ENCODE measurements around the gene SEMA4B. TPM values are rescaled to one million over a fixed set of nuclear protein-coding genes. Genes with fewer than 3 reads are reported as not detected.

SEMA4B gene
- total and polyA plus RNA-seq, 10 of the 15 experiments (the other 5 are each of a cell fraction or from before 2014, with no cell fraction given), result 0.87 to 26.0 (median 9.3) TPM

DNA sequence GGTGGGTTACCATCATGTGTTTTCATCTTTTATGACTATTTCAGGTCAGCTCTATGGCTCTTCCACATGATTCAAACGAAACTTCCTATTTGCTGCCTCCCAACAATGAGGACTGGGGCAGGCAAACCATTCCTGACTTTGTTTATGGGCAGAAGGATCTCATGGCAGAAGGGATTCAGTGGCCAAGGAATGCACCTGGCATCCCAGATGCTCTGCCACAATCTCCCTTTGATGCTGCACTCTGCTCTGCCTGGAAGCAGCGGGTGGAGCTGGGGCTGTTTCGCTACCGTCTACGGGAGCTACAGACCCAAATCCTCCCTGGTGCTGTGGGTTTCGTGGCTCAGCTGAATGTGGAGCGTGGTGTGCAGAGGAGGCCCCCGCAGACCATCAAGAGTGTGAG, 39.7 kb downstream of the SEMA4B start (continued):
- no peak for TF ChIP-seq SIX5 (IDR thresholded peaks at IDR 0.05; ENCODE audit: low read depth, low read length, severe bottlenecking)

- BruUV-seq (replicated peaks), result no TSS peak
- DNase-seq (ENCODE audit: low read depth, low spot score) (no peak), ATAC-seq (no peak), FAIRE-seq (no peak)
- 89% methylated on average over 20 of the region's 22 CpGs for WGBS (ENCODE audit: insufficient coverage, insufficient replicate concordance, low lambda C conversion rate, missing lambda C conversion rate)
- ChIA-PET RAD21 (ENCODE audit: unreplicated experiment) (no interaction called here), POLR2A (no interaction called here), CTCF (interaction anchor here (0.6 kb wide), 1 partner anchor 10 kb away, joined by 3 read pairs; no protein-coding TSS in a partner anchor), SMC1A (ENCODE audit: uncharacterized antibody, unreplicated experiment) (no interaction called here)
- TF ChIP-seq, protein P1, sequence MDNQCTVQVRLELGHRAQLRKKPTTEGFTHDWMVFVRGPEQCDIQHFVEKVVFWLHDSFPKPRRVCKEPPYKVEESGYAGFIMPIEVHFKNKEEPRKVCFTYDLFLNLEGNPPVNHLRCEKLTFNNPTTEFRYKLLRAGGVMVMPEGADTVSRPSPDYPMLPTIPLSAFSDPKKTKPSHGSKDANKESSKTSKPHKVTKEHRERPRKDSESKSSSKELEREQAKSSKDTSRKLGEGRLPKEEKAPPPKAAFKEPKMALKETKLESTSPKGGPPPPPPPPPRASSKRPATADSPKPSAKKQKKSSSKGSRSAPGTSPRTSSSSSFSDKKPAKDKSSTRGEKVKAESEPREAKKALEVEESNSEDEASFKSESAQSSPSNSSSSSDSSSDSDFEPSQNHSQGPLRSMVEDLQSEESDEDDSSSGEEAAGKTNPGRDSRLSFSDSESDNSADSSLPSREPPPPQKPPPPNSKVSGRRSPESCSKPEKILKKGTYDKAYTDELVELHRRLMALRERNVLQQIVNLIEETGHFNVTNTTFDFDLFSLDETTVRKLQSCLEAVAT (IDR thresholded peaks at IDR 0.05), result no peak
- no peak for TF ChIP-seq EGR1 (IDR thresholded peaks at IDR 0.05; ENCODE audit: borderline replicate concordance in 1 of 2, low read depth in 2 of 2, low read length in 2 of 2)
- TF ChIP-seq SREBF1 (IDR thresholded peaks at IDR 0.05; ENCODE audit: low read length), result no peak
- TF ChIP-seq CHD2 (IDR thresholded peaks at IDR 0.05; ENCODE audit: borderline replicate concordance, low read depth, low read length), result no peak
- TF ChIP-seq EED (IDR thresholded peaks at IDR 0.05; ENCODE audit: low read depth), result no peak
- TF ChIP-seq ZNF622 (IDR thresholded peaks at IDR 0.05), result no peak
- no peak for TF ChIP-seq MYC (IDR thresholded peaks at IDR 0.05; ENCODE audit: insufficient read depth, insufficient read length, insufficient replicate concordance, low read length, severe bottlenecking)
- TF ChIP-seq SIX5 (IDR thresholded peaks at IDR 0.05; ENCODE audit: low read depth, low read length, severe bottlenecking), result no peak
- no peak for TF ChIP-seq NR2F1 (conservative IDR thresholded peaks at IDR 0.05)
- TF ChIP-seq FOS (IDR thresholded peaks at IDR 0.05; ENCODE audit: borderline replicate concordance, extremely low read depth, insufficient read length), result no peak
- TF ChIP-seq SUZ12 (IDR thresholded peaks at IDR 0.05; ENCODE audit: unreplicated experiment), result no peak
- H3K27me3 ChIP-seq (replicated peaks in 1 of 2; ENCODE audit: control insufficient read depth in 2 of 2, insufficient read depth in 2 of 2, low read length in 1 of 2), result no peaks in the 10 kb centered on the region
- no peaks in the 10 kb centered on the region for H3K9me3 ChIP-seq (replicated peaks; ENCODE audit: control insufficient read depth, insufficient read depth, low read length)
- intact Hi-C loops (cut with micrococcal nuclease; ENCODE audit: unreplicated experiment) (no loop called here), in situ Hi-C loops (cut with MboI) (no loop called here)
- H3K4me2 ChIP-seq (ENCODE audit: control insufficient read depth, insufficient read depth), result no peak overlapping the region
- no peaks in the 10 kb centered on the region for H3K79me2 ChIP-seq (ENCODE audit: control insufficient read depth, insufficient read depth, low read length)
- no peaks in the 10 kb centered on the region for H4K20me1 ChIP-seq (ENCODE audit: control insufficient read depth, insufficient read depth)
- no peaks in the 10 kb centered on the region for H3K4me1 ChIP-seq (ENCODE audit: control insufficient read depth, insufficient read depth, low read length)
- H3K4me3 ChIP-seq, result no peak overlapping the region
- H2AFZ ChIP-seq (ENCODE audit: control insufficient read depth, low read depth, low read length), result no peak overlapping the region
- no peak overlapping the region for H3K9ac ChIP-seq (ENCODE audit: control insufficient read depth, insufficient read depth, low read length)
- H3K36me3 ChIP-seq (ENCODE audit: control insufficient read depth in 2 of 2, insufficient read depth in 2 of 2, low read length in 1 of 2), result peaks cover 0 to 2% of the 10 kb centered on the region in 2 experiments; a peak in 2 of 4 replicates
- H3K27ac ChIP-seq (ENCODE audit: control insufficient read depth, insufficient read depth), result no peak overlapping the region
Observed at GRCh38 chr15:90241343-90242192, 40.4 kb downstream of the SEMA4B start.
